ENCODE results near the gene PIP5K1A. TPM values are rescaled to one million over a fixed set of nuclear protein-coding genes. Genes with fewer than 3 reads are reported as not detected.

Gene PIP5K1A
- total and polyA plus RNA-seq, 9 of the 15 experiments (the other 6 are each of a cell fraction or from before 2014, with no cell fraction given) = 1.9 to 42.4 (median 18.8) TPM

DNA sequence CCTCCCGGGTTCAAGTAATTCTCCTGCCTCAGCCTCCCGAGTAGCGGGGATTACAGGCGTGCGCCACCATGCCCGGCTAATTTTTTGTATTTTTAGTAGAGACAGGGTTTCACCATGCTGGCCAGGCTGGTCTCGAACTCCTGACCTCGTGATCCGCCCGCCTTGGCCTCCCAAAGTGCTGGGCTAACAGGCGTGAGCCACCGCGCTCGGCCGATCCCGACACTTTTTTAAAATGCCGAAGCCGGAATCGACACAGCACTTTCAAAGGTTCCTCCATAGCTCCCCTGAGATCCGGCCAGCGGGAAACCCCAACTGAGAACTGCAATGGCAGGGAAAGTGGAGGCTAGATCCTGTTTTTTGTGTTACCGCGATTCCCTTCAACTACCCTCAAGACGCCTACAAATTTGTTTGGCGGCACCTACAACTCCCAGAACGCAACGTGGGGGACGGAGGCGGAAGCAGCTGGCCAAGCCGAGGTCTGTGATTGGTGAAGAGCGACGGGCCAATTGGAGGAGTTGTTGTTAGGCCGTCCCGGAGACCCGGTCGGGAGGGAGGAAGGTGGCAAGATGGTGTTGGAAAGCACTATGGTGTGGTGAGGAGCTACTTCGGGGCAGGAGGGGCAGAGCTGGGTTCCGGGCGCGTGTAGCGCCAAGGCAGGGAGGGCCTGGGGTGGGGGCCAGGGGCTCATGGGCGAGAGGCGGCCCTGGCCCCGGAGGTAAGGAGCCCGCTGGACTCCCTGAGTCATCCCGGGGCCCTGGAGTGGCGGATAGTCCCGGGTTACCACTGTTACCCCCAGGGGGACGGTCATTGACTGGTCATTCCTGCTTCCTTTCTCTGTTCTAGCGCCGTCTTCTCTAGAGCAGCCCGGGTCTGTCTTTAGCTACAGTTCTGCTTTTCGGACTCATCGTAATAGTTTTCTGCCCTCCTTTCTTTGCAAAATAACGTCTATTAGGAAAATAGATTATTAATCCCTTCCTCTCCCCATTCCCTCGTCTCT is 56.2 kb downstream of the PIP5K1A start, which contains the start of gene PSMD4 (continued):
- TF ChIP-seq, protein P1, sequence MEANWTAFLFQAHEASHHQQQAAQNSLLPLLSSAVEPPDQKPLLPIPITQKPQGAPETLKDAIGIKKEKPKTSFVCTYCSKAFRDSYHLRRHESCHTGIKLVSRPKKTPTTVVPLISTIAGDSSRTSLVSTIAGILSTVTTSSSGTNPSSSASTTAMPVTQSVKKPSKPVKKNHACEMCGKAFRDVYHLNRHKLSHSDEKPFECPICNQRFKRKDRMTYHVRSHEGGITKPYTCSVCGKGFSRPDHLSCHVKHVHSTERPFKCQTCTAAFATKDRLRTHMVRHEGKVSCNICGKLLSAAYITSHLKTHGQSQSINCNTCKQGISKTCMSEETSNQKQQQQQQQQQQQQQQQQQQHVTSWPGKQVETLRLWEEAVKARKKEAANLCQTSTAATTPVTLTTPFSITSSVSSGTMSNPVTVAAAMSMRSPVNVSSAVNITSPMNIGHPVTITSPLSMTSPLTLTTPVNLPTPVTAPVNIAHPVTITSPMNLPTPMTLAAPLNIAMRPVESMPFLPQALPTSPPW (CRISPR knock-in tag; IDR thresholded peaks at IDR 0.05) = peak; percentile 90
- TF ChIP-seq ZBTB8A (IDR thresholded peaks at IDR 0.05; ENCODE audit: partially characterized antibody) (no peak), STAT5A (IDR thresholded peaks at IDR 0.05; ENCODE audit: borderline replicate concordance, low read length) (no peak), NFXL1 (CRISPR knock-in tag; IDR thresholded peaks at IDR 0.05) (no peak), SRSF3 (IDR thresholded peaks at IDR 0.05; ENCODE audit: insufficient read depth, low read length) (no peak)
- TF ChIP-seq, protein P2, sequence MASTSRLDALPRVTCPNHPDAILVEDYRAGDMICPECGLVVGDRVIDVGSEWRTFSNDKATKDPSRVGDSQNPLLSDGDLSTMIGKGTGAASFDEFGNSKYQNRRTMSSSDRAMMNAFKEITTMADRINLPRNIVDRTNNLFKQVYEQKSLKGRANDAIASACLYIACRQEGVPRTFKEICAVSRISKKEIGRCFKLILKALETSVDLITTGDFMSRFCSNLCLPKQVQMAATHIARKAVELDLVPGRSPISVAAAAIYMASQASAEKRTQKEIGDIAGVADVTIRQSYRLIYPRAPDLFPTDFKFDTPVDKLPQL (IDR thresholded peaks at IDR 0.05; ENCODE audit: extremely low read depth, insufficient read length) = no peak
- TF ChIP-seq, protein P3, sequence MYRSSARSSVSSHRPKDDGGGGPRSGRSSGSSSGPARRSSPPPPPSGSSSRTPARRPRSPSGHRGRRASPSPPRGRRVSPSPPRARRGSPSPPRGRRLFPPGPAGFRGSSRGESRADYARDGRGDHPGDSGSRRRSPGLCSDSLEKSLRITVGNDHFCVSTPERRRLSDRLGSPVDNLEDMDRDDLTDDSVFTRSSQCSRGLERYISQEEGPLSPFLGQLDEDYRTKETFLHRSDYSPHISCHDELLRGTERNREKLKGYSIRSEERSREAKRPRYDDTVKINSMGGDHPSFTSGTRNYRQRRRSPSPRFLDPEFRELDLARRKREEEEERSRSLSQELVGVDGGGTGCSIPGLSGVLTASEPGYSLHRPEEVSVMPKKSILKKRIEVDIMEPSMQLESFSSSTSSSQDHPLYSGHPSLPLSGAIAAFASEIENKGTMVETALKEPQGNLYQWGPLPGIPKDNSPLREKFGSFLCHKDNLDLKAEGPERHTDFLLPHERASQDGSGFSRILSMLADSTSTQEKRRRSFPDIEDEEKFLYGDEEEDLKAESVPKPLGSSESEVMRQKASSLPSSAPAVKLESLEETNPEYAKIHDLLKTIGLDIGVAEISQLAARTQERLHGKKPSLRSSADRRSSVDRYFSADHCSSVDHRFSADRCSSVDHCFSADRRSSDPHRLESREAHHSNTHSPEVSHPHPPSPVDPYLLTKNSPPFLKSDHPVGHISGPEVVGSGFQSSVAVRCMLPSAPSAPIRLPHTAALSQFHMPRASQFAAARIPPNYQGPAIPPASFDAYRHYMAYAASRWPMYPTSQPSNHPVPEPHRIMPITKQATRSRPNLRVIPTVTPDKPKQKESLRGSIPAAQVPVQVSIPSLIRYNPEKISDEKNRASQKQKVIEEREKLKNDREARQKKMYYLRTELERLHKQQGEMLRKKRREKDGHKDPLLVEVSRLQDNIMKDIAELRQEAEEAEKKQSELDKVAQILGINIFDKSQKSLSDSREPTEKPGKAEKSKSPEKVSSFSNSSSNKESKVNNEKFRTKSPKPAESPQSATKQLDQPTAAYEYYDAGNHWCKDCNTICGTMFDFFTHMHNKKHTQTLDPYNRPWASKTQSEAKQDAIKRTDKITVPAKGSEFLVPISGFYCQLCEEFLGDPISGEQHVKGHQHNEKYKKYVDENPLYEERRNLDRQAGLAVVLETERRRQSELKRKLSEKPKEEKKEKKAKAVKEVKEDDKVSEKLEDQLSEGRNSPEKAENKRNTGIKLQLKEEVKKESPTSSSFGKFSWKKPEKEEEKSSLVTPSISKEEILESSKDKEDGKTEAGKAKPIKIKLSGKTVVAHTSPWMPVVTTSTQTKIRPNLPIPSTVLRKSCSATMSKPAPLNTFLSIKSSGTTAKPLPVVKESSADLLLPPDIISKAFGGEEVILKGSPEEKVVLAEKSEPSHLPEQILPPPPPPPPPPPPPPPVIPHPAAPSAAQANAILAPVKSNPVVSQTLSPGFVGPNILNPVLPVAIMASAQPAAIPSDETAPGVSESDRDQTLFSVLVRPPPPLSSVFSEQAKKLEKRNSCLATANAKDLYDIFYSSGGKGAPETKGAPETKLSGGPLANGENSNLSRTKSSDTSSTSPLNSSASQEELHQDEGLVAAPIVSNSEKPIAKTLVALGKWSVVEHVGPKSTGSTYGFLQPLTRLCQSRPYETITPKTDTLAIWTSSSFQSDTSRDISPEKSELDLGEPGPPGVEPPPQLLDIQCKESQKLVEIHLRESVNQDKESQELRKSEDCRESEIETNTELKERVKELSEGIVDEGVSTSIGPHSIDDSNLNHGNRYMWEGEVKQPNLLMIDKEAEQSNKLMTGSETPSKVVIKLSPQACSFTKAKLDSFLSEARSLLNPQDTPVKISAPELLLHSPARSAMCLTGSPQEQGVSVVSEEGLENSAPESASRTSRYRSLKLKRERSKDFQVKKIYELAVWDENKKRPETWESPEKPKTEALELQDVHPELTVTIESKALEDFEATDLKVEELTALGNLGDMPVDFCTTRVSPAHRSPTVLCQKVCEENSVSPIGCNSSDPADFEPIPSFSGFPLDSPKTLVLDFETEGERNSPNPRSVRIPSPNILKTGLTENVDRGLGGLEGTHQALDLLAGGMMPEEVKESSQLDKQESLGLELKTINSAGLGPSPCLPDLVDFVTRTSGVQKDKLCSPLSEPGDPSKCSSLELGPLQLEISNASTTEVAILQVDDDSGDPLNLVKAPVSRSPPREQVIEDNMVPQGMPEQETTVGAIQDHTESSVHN (IDR thresholded peaks at IDR 0.05; ENCODE audit: borderline replicate concordance in 1 of 2, low read depth in 1 of 2) = no peak

All from K562 (cell line).